HEK293 (cell line): ENCODE measurements around the gene OR10G7.

ENCODE experiments used
- GLI2 ChIP-seq: fragments of 450-650 bp; formaldehyde crosslinking; IDR thresholded peaks from 2 replicates; pipeline ENCODE4; 2017; ENCODE audit warnings: missing biosample characterization, missing genetic modification characterization, low read depth, borderline replicate concordance
- SETDB1 ChIP-seq: IDR thresholded peaks from one replicate; pipeline ENCODE4 v1.6.1; 2017; ENCODE audit warnings: mild to moderate bottlenecking, low read length, moderate library complexity, mixed read lengths; ENCODE audit not compliant: insufficient read length
- ZBTB8A ChIP-seq: fragments of 450-650 bp; formaldehyde crosslinking; IDR thresholded peaks from 2 replicates; pipeline ENCODE4 v1.5.1; 2016; ENCODE audit warnings: missing biosample characterization, missing genetic modification characterization
- ZNF138 ChIP-seq: fragments of 450-650 bp; formaldehyde crosslinking; IDR thresholded peaks from 2 replicates; pipeline ENCODE4 v1.5.1; 2016; ENCODE audit warnings: missing biosample characterization, missing genetic modification characterization, borderline replicate concordance
- ZNF140 ChIP-seq: fragments of 450-650 bp; formaldehyde crosslinking; IDR thresholded peaks from 2 replicates; pipeline ENCODE4 v1.5.1; 2016; ENCODE audit warnings: missing biosample characterization, missing genetic modification characterization
- ZNF202 ChIP-seq: fragments of 450-650 bp; formaldehyde crosslinking; IDR thresholded peaks from 2 replicates; pipeline ENCODE4 v1.5.1; 2016; ENCODE audit warnings: missing biosample characterization, missing genetic modification characterization, borderline replicate concordance
- ZNF266 ChIP-seq: fragments of 450-650 bp; formaldehyde crosslinking; IDR thresholded peaks from 2 replicates; pipeline ENCODE4 v1.5.1; 2016; ENCODE audit warnings: missing biosample characterization, missing genetic modification characterization, low read depth
- ZNF394 ChIP-seq: fragments of 450-650 bp; formaldehyde crosslinking; IDR thresholded peaks from 2 replicates; pipeline ENCODE4 v1.5.1; 2016; ENCODE audit warnings: missing biosample characterization, missing genetic modification characterization, mild to moderate bottlenecking, moderate library complexity, borderline replicate concordance
- ZNF404 ChIP-seq: fragments of 450-650 bp; formaldehyde crosslinking; IDR thresholded peaks from 2 replicates; pipeline ENCODE4 v1.5.1; 2017; ENCODE audit warnings: missing biosample characterization, missing genetic modification characterization
- ZNF426 ChIP-seq: fragments of 450-650 bp; formaldehyde crosslinking; IDR thresholded peaks from 2 replicates; pipeline ENCODE4 v1.5.1; 2017; ENCODE audit warnings: missing biosample characterization, missing genetic modification characterization, mild to moderate bottlenecking, inconsistent platforms, moderate library complexity
- ZNF433 ChIP-seq: fragments of 450-650 bp; formaldehyde crosslinking; IDR thresholded peaks from 2 replicates; pipeline ENCODE4 v1.5.1; 2016; ENCODE audit warnings: missing biosample characterization, missing genetic modification characterization, low read depth
- ZNF510 ChIP-seq: fragments of 450-650 bp; formaldehyde crosslinking; IDR thresholded peaks from 2 replicates; pipeline ENCODE4 v1.5.1; 2018; ENCODE audit warnings: mild to moderate bottlenecking, missing genetic modification characterization, missing biosample characterization; ENCODE audit not compliant: insufficient replicate concordance
- ZNF555 ChIP-seq: fragments of 450-650 bp; formaldehyde crosslinking; conservative IDR thresholded peaks from 2 replicates; pipeline ENCODE4 v1.5.1; 2017; ENCODE audit warnings: missing biosample characterization, mild to moderate bottlenecking, missing genetic modification characterization, inconsistent platforms
- ZNF558 ChIP-seq: fragments of 450-650 bp; formaldehyde crosslinking; IDR thresholded peaks from 2 replicates; pipeline ENCODE4 v1.5.1; 2016; ENCODE audit warnings: missing biosample characterization, missing genetic modification characterization
- ZNF623 ChIP-seq: fragments of 450-650 bp; formaldehyde crosslinking; IDR thresholded peaks from 2 replicates; pipeline ENCODE4 v1.5.1; 2016; ENCODE audit warnings: missing biosample characterization, missing genetic modification characterization
- ZNF629 ChIP-seq: fragments of 450-650 bp; formaldehyde crosslinking; IDR thresholded peaks from 2 replicates; pipeline ENCODE4 v1.5.1; 2017; ENCODE audit warnings: missing biosample characterization, missing genetic modification characterization
- ZNF791 ChIP-seq: fragments of 450-650 bp; formaldehyde crosslinking; IDR thresholded peaks from 2 replicates; pipeline ENCODE4 v1.5.1; 2016; ENCODE audit warnings: missing biosample characterization, missing genetic modification characterization
- ZXDB ChIP-seq: fragments of 450-650 bp; formaldehyde crosslinking; IDR thresholded peaks from 2 replicates; pipeline ENCODE4 v1.5.1; 2016; ENCODE audit warnings: missing biosample characterization, missing genetic modification characterization
- TF ChIP-seq, protein P1 (sequence below): fragments of 450-650 bp; formaldehyde crosslinking; IDR thresholded peaks from 2 replicates; pipeline ENCODE4 v1.5.1; 2016; ENCODE audit warnings: missing biosample characterization, missing genetic modification characterization
- TF ChIP-seq, protein P2 (sequence below): fragments of 450-650 bp; formaldehyde crosslinking; IDR thresholded peaks from 2 replicates; pipeline ENCODE4 v1.5.1; 2016; ENCODE audit warnings: missing biosample characterization, missing genetic modification characterization
- TF ChIP-seq, protein P3 (sequence below): fragments of 450-650 bp; formaldehyde crosslinking; conservative IDR thresholded peaks from 2 replicates; pipeline ENCODE4 v1.5.1; 2016; ENCODE audit warnings: low read depth, missing biosample characterization, missing genetic modification characterization
- TF ChIP-seq, protein P4 (sequence below): fragments of 450-650 bp; formaldehyde crosslinking; optimal IDR thresholded peaks from 2 replicates; pipeline ENCODE3; 2016; ENCODE audit warnings: missing biosample characterization, mild to moderate bottlenecking, missing genetic modification characterization
- TF ChIP-seq, protein P5 (sequence below): fragments of 450-650 bp; formaldehyde crosslinking; IDR thresholded peaks from 2 replicates; pipeline ENCODE4 v1.5.1; 2016; ENCODE audit warnings: missing biosample characterization, missing genetic modification characterization, borderline replicate concordance

Gene OR10G7

DNA sequence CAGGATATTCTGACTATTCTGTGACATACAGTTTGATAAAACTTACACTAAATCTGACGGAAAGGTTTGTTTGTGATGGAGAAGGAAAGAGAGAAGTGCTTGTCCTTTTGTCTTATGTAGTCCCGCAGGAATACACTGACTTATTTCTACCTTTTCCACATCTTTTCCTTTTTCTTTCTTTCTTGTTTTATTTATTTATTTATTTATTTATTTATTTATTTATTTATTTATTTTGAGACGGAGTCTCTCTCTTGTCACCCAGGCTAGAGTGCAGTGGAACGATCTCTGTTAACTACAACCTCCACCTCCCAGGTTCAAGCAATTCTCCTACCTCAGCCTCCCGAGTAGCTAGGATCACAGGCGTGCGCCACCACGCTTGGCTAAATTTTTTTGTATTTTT lies 31.0 kb upstream of the OR10G7 start (continued):
- TF ChIP-seq ZXDB (peak; percentile 51; the same call in 1 of the 2 replicates), ZNF404 (tag by site-specific recombination) (0 out of 2 replicates have a peak, but pooled peaks have one; percentile 46), ZNF394 (tag by site-specific recombination) (peak; percentile 92), ZNF558 (tag by site-specific recombination) (peak; percentile 66; the same call in 1 of the 2 replicates), ZNF555 (tag by site-specific recombination) (peak; percentile 89), ZNF266 (peak; percentile 61; the same call in 1 of the 2 replicates), ZNF138 (tag by site-specific recombination) (peak; percentile 61; the same call in 1 of the 2 replicates), ZNF510 (peak; percentile 49), ZNF791 (0 out of 2 replicates have a peak, but pooled peaks have one; percentile 45), GLI2 (tag by site-specific recombination) (peak; percentile 53; the same call in 1 of the 2 replicates), ZNF433 (tag by site-specific recombination) (peak; percentile 72), ZNF629 (peak; percentile 50; the same call in 1 of the 2 replicates), ZNF426 (tag by site-specific recombination) (peak; percentile 82), ZBTB8A (tag by site-specific recombination) (peak; percentile 67), ZNF202 (tag by site-specific recombination) (peak; percentile 90), ZNF140 (tag by site-specific recombination) (peak; percentile 54; the same call in 1 of the 2 replicates), ZNF623 (peak; percentile 71), SETDB1 (no peak)
- TF ChIP-seq, protein P1, sequence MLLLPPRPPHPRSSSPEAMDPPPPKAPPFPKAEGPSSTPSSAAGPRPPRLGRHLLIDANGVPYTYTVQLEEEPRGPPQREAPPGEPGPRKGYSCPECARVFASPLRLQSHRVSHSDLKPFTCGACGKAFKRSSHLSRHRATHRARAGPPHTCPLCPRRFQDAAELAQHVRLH (tag by site-specific recombination) = 0 out of 2 replicates have a peak, but pooled peaks have one; percentile 18
- TF ChIP-seq, protein P2, sequence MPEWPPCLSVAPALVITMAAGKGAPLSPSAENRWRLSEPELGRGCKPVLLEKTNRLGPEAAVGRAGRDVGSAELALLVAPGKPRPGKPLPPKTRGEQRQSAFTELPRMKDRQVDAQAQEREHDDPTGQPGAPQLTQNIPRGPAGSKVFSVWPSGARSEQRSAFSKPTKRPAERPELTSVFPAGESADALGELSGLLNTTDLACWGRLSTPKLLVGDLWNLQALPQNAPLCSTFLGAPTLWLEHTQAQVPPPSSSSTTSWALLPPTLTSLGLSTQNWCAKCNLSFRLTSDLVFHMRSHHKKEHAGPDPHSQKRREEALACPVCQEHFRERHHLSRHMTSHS (tag by site-specific recombination) = no peak
- TF ChIP-seq, protein P3, sequence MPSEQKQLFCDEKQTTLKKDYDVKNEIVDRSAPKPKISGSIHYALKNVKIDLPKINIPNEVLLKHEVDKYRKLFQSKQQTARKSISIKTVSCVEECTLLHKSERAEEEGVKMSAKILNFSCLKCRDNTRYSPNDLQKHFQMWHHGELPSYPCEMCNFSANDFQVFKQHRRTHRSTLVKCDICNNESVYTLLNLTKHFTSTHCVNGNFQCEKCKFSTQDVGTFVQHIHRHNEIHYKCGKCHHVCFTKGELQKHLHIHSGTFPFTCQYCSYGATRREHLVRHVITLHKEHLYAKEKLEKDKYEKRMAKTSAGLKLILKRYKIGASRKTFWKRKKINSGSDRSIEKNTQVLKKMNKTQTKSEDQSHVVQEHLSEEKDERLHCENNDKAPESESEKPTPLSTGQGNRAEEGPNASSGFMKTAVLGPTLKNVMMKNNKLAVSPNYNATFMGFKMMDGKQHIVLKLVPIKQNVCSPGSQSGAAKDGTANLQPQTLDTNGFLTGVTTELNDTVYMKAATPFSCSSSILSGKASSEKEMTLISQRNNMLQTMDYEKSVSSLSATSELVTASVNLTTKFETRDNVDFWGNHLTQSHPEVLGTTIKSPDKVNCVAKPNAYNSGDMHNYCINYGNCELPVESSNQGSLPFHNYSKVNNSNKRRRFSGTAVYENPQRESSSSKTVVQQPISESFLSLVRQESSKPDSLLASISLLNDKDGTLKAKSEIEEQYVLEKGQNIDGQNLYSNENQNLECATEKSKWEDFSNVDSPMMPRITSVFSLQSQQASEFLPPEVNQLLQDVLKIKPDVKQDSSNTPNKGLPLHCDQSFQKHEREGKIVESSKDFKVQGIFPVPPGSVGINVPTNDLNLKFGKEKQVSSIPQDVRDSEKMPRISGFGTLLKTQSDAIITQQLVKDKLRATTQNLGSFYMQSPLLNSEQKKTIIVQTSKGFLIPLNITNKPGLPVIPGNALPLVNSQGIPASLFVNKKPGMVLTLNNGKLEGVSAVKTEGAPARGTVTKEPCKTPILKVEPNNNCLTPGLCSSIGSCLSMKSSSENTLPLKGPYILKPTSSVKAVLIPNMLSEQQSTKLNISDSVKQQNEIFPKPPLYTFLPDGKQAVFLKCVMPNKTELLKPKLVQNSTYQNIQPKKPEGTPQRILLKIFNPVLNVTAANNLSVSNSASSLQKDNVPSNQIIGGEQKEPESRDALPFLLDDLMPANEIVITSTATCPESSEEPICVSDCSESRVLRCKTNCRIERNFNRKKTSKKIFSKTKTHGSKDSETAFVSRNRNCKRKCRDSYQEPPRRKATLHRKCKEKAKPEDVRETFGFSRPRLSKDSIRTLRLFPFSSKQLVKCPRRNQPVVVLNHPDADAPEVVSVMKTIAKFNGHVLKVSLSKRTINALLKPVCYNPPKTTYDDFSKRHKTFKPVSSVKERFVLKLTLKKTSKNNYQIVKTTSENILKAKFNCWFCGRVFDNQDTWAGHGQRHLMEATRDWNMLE (tag by site-specific recombination) = peak; percentile 88
- TF ChIP-seq, protein P4, sequence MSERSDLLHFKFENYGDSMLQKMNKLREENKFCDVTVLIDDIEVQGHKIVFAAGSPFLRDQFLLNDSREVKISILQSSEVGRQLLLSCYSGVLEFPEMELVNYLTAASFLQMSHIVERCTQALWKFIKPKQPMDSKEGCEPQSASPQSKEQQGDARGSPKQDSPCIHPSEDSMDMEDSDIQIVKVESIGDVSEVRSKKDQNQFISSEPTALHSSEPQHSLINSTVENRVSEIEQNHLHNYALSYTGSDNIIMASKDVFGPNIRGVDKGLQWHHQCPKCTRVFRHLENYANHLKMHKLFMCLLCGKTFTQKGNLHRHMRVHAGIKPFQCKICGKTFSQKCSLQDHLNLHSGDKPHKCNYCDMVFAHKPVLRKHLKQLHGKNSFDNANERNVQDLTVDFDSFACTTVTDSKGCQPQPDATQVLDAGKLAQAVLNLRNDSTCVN = no peak
- TF ChIP-seq, protein P5, sequence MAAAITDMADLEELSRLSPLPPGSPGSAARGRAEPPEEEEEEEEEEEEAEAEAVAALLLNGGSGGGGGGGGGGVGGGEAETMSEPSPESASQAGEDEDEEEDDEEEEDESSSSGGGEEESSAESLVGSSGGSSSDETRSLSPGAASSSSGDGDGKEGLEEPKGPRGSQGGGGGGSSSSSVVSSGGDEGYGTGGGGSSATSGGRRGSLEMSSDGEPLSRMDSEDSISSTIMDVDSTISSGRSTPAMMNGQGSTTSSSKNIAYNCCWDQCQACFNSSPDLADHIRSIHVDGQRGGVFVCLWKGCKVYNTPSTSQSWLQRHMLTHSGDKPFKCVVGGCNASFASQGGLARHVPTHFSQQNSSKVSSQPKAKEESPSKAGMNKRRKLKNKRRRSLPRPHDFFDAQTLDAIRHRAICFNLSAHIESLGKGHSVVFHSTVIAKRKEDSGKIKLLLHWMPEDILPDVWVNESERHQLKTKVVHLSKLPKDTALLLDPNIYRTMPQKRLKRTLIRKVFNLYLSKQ (tag by site-specific recombination) = peak; percentile 62; the same call in 1 of the 2 replicates
